ENCODE measurements around the gene POLD2. TPM values are rescaled to one million over a fixed set of nuclear protein-coding genes. Genes with fewer than 3 reads are reported as not detected.

POLD2 gene
- total and polyA plus RNA-seq, 2 of the 4 experiments (the other 2 are of a cell fraction) = 142 to 163 TPM

- H3K27me3 ChIP-seq (ENCODE audit: control insufficient read depth, insufficient read depth, low read length) = no peaks in the 10 kb centered on the region; the same call in 1 of the 2 replicates
- no peak overlapping the region for H4K8ac ChIP-seq (ENCODE audit: low read depth in 2 of 2, low read length in 2 of 2)
- no peak overlapping the region for H2BK20ac ChIP-seq (ENCODE audit: low read depth, low read length)
- no peak overlapping the region for H3K23ac ChIP-seq (ENCODE audit: low read depth, low read length)
- intact Hi-C loops (cut with micrococcal nuclease) = no loop called here
- H3K56ac ChIP-seq (ENCODE audit: extremely low read depth, insufficient read depth, low read length) = no peak overlapping the region
- H4K91ac ChIP-seq (ENCODE audit: insufficient read depth, low read depth, low read length) = no peak overlapping the region
- no peaks in the 10 kb centered on the region for H4K20me1 ChIP-seq (ENCODE audit: insufficient read depth, low read length)
- DNase-seq = no peak
- no peak overlapping the region for H2BK120ac ChIP-seq (ENCODE audit: low read depth, low read length)
- no peaks in the 10 kb centered on the region for H3K36me3 ChIP-seq (ENCODE audit: control insufficient read depth, insufficient read depth, low read length)
- no peak overlapping the region for H3K4ac ChIP-seq (ENCODE audit: low read depth, low read length)
- H2AK5ac ChIP-seq (ENCODE audit: low read depth, low read length) = no peak overlapping the region
- H3K9ac ChIP-seq (ENCODE audit: low read depth, low read length) = no peak overlapping the region
- H3K27ac ChIP-seq (ENCODE audit: insufficient read depth, low read length) = no peak overlapping the region
- H2AK9ac ChIP-seq (replicated peaks; ENCODE audit: low read depth, low read length, poor library complexity) = no peak overlapping the region
- dilution Hi-C loops (cut with HindIII; ENCODE audit: low sequenced_read_pairs, unreplicated experiment) = no loop called here
- no peak overlapping the region for H4K5ac ChIP-seq (ENCODE audit: low read depth, low read length)
- no peaks in the 10 kb centered on the region for H3K79me1 ChIP-seq (ENCODE audit: low read depth in 1 of 2, low read length in 2 of 2)
- no peak overlapping the region for H3K14ac ChIP-seq (replicated peaks; ENCODE audit: low read depth, low read length)
- ChIA-PET POLR2A (ENCODE audit: unreplicated experiment) (no interaction called here), CTCF (no interaction called here)
- H3K4me3 ChIP-seq (ENCODE audit: insufficient read depth, low read depth, low read length) = no peak overlapping the region
- WGBS, 2 experiments (ENCODE audit: extremely low coverage in 2 of 2, insufficient read length in 1 of 2) = no CpG with 5 or more reads among the region's 2 CpGs
- no peak overlapping the region for H2AFZ ChIP-seq (replicated peaks; ENCODE audit: low read length, poor library complexity)
- in situ Hi-C loops (cut with MboI; ENCODE audit: low sequenced_read_pairs) = no loop called here
- peaks cover 7% of the 10 kb centered on the region; the same call in 1 of the 2 replicates for H3K9me1 ChIP-seq (ENCODE audit: insufficient read depth, low read length)
- no TSS peak for BruUV-seq (replicated peaks)
- no peak for ATAC-seq (ENCODE audit: low read depth)
- H3K4me1 ChIP-seq (ENCODE audit: control insufficient read depth, insufficient read depth, low read length) = peaks cover 8% of the 10 kb centered on the region
- TF ChIP-seq SMC3 (IDR thresholded peaks at IDR 0.05; ENCODE audit: low read depth, low read length) (no peak), NFE2L2 (IDR thresholded peaks at IDR 0.05; ENCODE audit: low read depth, low read length) (no peak), BHLHE40 (IDR thresholded peaks at IDR 0.05; ENCODE audit: low read depth, low read length) (no peak), MAZ (IDR thresholded peaks at IDR 0.05; ENCODE audit: borderline replicate concordance, low read depth, low read length) (no peak), MXI1 (IDR thresholded peaks at IDR 0.05; ENCODE audit: borderline replicate concordance, low read depth, low read length) (no peak), ELK1 (IDR thresholded peaks at IDR 0.05; ENCODE audit: borderline replicate concordance, low read depth, low read length) (no peak), RFX5 (IDR thresholded peaks at IDR 0.05; ENCODE audit: low read depth, low read length) (no peak), USF2 (IDR thresholded peaks at IDR 0.05; ENCODE audit: low read depth, low read length) (no peak), FOS (IDR thresholded peaks at IDR 0.05; ENCODE audit: low read depth, low read length) (no peak), RAD21 (IDR thresholded peaks at IDR 0.05; ENCODE audit: low read length) (no peak), POLR2A (IDR thresholded peaks at IDR 0.05; ENCODE audit: low read depth, low read length) (no peak), CTCF (conservative IDR thresholded peaks at IDR 0.05; ENCODE audit: low read depth, low read length) (no peak), RCOR1 (IDR thresholded peaks at IDR 0.05; ENCODE audit: insufficient replicate concordance, low read length) (no peak), MAFK (IDR thresholded peaks at IDR 0.05; ENCODE audit: low read depth, low read length) (no peak), CHD1 (IDR thresholded peaks at IDR 0.05; ENCODE audit: low read depth, low read length) (no peak), CEBPB (IDR thresholded peaks at IDR 0.05; ENCODE audit: low read depth, low read length) (no peak)
- H3K18ac ChIP-seq (ENCODE audit: low read depth, low read length) = no peak overlapping the region
- H3K9me3 ChIP-seq (ENCODE audit: control insufficient read depth, insufficient read depth, low read length) = no peaks in the 10 kb centered on the region
- H2BK5ac ChIP-seq (ENCODE audit: low read depth, low read length, poor library complexity, severe bottlenecking) = no peak overlapping the region
- no peak overlapping the region for H3K4me2 ChIP-seq (ENCODE audit: low read depth, low read length)
- no peak overlapping the region for H2BK15ac ChIP-seq (ENCODE audit: low read depth, low read length)
Measured at GRCh38 chr7:44161371-44161770, 38.0 kb upstream of the POLD2 start.
